Natural killer cell treated with Interleukin-12 subunit alpha and Interleukin-12 subunit beta and Interleukin-15 and Interleukin-18, amount 100 ng/mL, for 72 hours (primary cell): ENCODE data around the gene POLL. TPM values are rescaled to one million over a fixed set of nuclear protein-coding genes. Genes with fewer than 3 reads are reported as not detected.
A peak's percentile ranks its signal among the peaks of the same experiment; 100 is the strongest.
"Not testable (repeated sequence)": the region's sequence is repeated elsewhere in the genome, so short reads cannot be mapped to it uniquely, and the experiment has no call there.

Experiments used
- ATAC-seq, 2 donors: fragments of 150-1000 bp; cut with Tn5 transposase in 1 of 2; sonication (Bioruptor Pico), chemical (Tn5 transposase) in 1 of 2; 2 replicates each; pipeline ENCODE4 v1.10.0; 2021
- DNase-seq: peaks from one replicate; pipeline ENCODE4 v3.0.0; 2022; ENCODE audit warnings: low spot score
- H3K27ac Mint-ChIP-seq, 2 donors: 1 replicate in 1 of 2; 2 replicates in 1 of 2; pipeline ENCODE4 v1.8.0; 2022; ENCODE audit warnings: mixed read lengths in 2 of 2, mild to moderate bottlenecking in 1 of 2, moderate library complexity in 1 of 2
- H3K27me3 Mint-ChIP-seq, 2 donors: 1 replicate in 1 of 2; 2 replicates in 1 of 2; pipeline ENCODE4 v1.8.0; 2022; ENCODE audit warnings: mixed read lengths in 2 of 2
- H3K36me3 Mint-ChIP-seq: one replicate; pipeline ENCODE4 v1.8.0; 2022; ENCODE audit warnings: mixed read lengths
- H3K4me1 Mint-ChIP-seq, 2 donors: 1 replicate in 1 of 2; 2 replicates in 1 of 2; pipeline ENCODE4 v1.8.0; 2022; ENCODE audit warnings: low read depth in 2 of 2, mixed read lengths in 2 of 2, mild to moderate bottlenecking in 1 of 2
- H3K4me3 Mint-ChIP-seq: one replicate; pipeline ENCODE4 v1.8.0; 2022; ENCODE audit warnings: mixed read lengths
- H3K9me3 Mint-ChIP-seq: 2 replicates; pipeline ENCODE4 v1.8.0; 2022; ENCODE audit warnings: mixed read lengths
- total RNA-seq, 2 donors: library from RNA; stranded (reverse); gene quantifications; one replicate each; pipeline ENCODE4 v1.2.3, GENCODE V29; 2022

POLL gene
- total RNA-seq = 10 to 100 TPM; 27.6 to 37.3 TPM

GRCh38 chr10:101587725-101588653 is at the start of gene POLL, which contains the start of gene DPCD:
Gene POLL, minus strand, starts transcription at chr10:101588257. Its CDS starts 897 bp downstream, at chr10:101587360.
Gene DPCD, plus strand, starts transcription at chr10:101588321. Its CDS starts 16 bp downstream, at chr10:101588337.
- no peaks in the 10 kb centered on the region for H3K36me3 Mint-ChIP-seq
- peak within 1 kb of the TSS; percentile 94 for H3K4me3 Mint-ChIP-seq
- peak; percentile 95 for DNase-seq
- peak; percentile 98 to 99 for ATAC-seq
- peak within 1 kb of the TSS; percentile 53 to 83 for H3K27ac Mint-ChIP-seq
- no peaks in the 10 kb centered on the region for H3K27me3 Mint-ChIP-seq
- no peaks in the 10 kb centered on the region for H3K9me3 Mint-ChIP-seq
- H3K4me1 Mint-ChIP-seq = peaks cover 17 to 25% of the 10 kb centered on the region in 2 donors

GRCh38 chr10:101633510-101633909 is 45.5 kb upstream of the POLL start:
- H3K27me3 Mint-ChIP-seq, ATAC-seq, DNase-seq, H3K36me3 Mint-ChIP-seq, H3K4me3 Mint-ChIP-seq, H3K9me3 Mint-ChIP-seq, H3K27ac Mint-ChIP-seq: not testable (repeated sequence)
- peaks cover 10 to 17% of the 10 kb centered on the region in 2 donors for H3K4me1 Mint-ChIP-seq

- Mint-ChIP-seq H3K27me3 (no peaks in the 10 kb centered on the region), H3K36me3 (no peaks in the 10 kb centered on the region), H3K9me3 (no peaks in the 10 kb centered on the region), H3K4me3 (no peak overlapping the region), H3K4me1 (peaks cover 16 to 26% of the 10 kb centered on the region in 2 donors), H3K27ac (peak overlapping the region in 1 of 2 donors; percentile 13)
- ATAC-seq (no peak), DNase-seq (no peak)
These were observed 43.9 kb upstream of the POLL start for GRCh38 chr10:101631821-101632475.

GRCh38 chr10:101630633-101630920 is 42.5 kb upstream of the POLL start:
- H3K27ac Mint-ChIP-seq = no peak overlapping the region

DNA sequence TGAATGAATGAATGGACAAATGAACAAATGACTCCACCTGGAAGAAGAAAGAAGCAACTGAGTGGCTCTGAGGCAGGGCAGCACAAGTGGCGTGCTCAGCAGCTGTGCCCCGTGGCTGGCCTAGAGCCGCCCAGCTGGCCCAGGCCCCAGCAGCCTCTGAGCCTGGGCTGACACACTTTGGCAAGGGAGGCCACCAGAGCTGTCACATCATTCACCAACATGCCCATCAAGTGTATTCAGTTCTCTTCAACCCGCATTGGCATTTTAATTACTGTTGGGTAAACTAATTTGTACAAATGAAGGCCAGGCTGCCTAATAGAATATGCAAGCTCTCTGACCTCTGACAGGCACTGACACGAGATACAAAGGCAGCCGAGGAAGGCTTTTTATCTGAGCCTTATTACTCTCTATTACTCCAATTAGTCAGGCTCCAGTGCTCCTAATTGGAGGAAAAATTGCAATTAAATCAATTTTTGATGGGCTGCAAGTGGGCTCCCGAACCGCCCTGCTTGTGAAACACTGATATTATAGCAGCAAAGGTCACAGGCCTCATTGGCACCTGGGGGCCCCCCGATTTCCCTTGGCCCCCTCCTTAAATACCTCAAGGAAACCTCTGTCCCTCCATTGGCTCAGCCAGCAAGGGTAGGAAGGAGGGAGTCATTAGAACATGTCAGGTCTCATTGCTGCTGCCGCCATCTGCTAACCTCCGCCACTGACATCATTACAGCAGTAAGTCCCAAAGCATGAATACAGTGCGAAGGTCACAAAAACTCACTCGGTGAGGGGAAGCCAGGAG is 42.0 kb upstream of the POLL start:
- no peaks in the 10 kb centered on the region for H3K27me3 Mint-ChIP-seq
- H3K9me3 Mint-ChIP-seq = no peaks in the 10 kb centered on the region
- no peak overlapping the region for H3K4me3 Mint-ChIP-seq
- H3K4me1 Mint-ChIP-seq = peaks cover 18 to 32% of the 10 kb centered on the region in 2 donors
- ATAC-seq = no peak
- no peak for DNase-seq
- H3K27ac Mint-ChIP-seq = no peak overlapping the region
- H3K36me3 Mint-ChIP-seq = no peaks in the 10 kb centered on the region

More at GRCh38 chr10:101630633-101630920, 42.5 kb upstream of the POLL start:
- Mint-ChIP-seq H3K4me3 (no peak overlapping the region), H3K9me3 (no peaks in the 10 kb centered on the region), H3K4me1 (peaks cover 16 to 28% of the 10 kb centered on the region in 2 donors), H3K36me3 (no peaks in the 10 kb centered on the region), H3K27me3 (no peaks in the 10 kb centered on the region)
- ATAC-seq = no peak
- DNase-seq = no peak

- ATAC-seq = no peak
- no peaks in the 10 kb centered on the region for H3K9me3 Mint-ChIP-seq
- H3K27me3 Mint-ChIP-seq = no peaks in the 10 kb centered on the region
- DNase-seq = no peak
- no peak overlapping the region for H3K4me3 Mint-ChIP-seq
- peaks cover 16 to 30% of the 10 kb centered on the region in 2 donors for H3K4me1 Mint-ChIP-seq
- H3K36me3 Mint-ChIP-seq = peaks cover 5% of the 10 kb centered on the region
- H3K27ac Mint-ChIP-seq = peak overlapping the region; percentile 34 to 60
These were observed 37.9 kb upstream of the POLL start for GRCh38 chr10:101625821-101626412.

GRCh38 chr10:101624526-101625102 is 36.6 kb upstream of the POLL start:
- no peak for ATAC-seq
- no peak overlapping the region for H3K4me3 Mint-ChIP-seq
- H3K27me3 Mint-ChIP-seq = no peaks in the 10 kb centered on the region
- H3K36me3 Mint-ChIP-seq = peaks cover 5% of the 10 kb centered on the region
- H3K4me1 Mint-ChIP-seq = peaks cover 11 to 26% of the 10 kb centered on the region in 2 donors
- DNase-seq = no peak
- H3K9me3 Mint-ChIP-seq = no peaks in the 10 kb centered on the region
- H3K27ac Mint-ChIP-seq = peak overlapping the region in 1 of 2 donors; percentile 60

DNA sequence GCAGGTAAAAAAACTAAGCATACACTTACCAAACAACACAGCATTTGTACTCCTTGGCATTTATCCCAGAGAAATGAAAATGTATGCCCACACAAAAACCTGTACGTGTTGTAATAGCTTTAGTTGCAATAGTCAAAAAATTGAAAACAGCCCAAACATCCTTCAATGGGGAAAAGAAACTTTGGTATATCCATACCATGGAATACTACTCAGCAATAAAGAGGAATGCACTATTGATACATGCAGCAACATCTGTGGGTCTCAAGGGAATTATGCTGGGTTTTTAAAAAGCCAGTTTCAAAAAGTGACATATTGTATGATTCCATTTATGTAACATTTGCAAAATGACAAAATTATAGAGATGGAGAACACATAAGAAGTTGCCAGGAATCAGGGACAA is 35.5 kb upstream of the POLL start:
- no peaks in the 10 kb centered on the region for H3K27me3 Mint-ChIP-seq
- no peak overlapping the region for H3K27ac Mint-ChIP-seq

GRCh38 chr10:101619983-101620382 is 31.9 kb upstream of the POLL start:
- Mint-ChIP-seq H3K9me3 (no peaks in the 10 kb centered on the region), H3K36me3 (peaks cover 5% of the 10 kb centered on the region), H3K27me3 (no peaks in the 10 kb centered on the region), H3K4me3 (no peak overlapping the region), H3K4me1 (peaks cover 12 to 21% of the 10 kb centered on the region in 2 donors), H3K27ac (no peak overlapping the region)
- DNase-seq = no peak
- ATAC-seq = no peak

More for the DNA sequence above, 35.5 kb upstream of the POLL start:
- H3K9me3 Mint-ChIP-seq = no peaks in the 10 kb centered on the region
- DNase-seq (no peak), ATAC-seq (no peak)
- peaks cover 5% of the 10 kb centered on the region for H3K36me3 Mint-ChIP-seq
- H3K4me1 Mint-ChIP-seq = peaks cover 11 to 23% of the 10 kb centered on the region in 2 donors
- no peak overlapping the region for H3K4me3 Mint-ChIP-seq

- Mint-ChIP-seq H3K36me3 (peaks cover 5% of the 10 kb centered on the region), H3K27ac (no peak overlapping the region), H3K4me1 (peaks cover 9 to 16% of the 10 kb centered on the region in 2 donors), H3K9me3 (no peaks in the 10 kb centered on the region), H3K4me3 (no peak overlapping the region), H3K27me3 (no peaks in the 10 kb centered on the region)
- DNase-seq (no peak), ATAC-seq (no peak)
These were observed 30.8 kb upstream of the POLL start for GRCh38 chr10:101618871-101619270.

- peaks cover 5% of the 10 kb centered on the region for H3K36me3 Mint-ChIP-seq
- H3K27ac Mint-ChIP-seq = peak overlapping the region; percentile 18 to 52
- ATAC-seq (no peak), DNase-seq (no peak)
- no peaks in the 10 kb centered on the region for H3K9me3 Mint-ChIP-seq
- no peak overlapping the region for H3K4me3 Mint-ChIP-seq
- H3K4me1 Mint-ChIP-seq = peaks cover 9 to 16% of the 10 kb centered on the region in 2 donors
- H3K27me3 Mint-ChIP-seq = no peaks in the 10 kb centered on the region
These were observed 29.9 kb upstream of the POLL start for GRCh38 chr10:101617824-101618568.

- Mint-ChIP-seq H3K4me1 (peaks cover 9 to 16% of the 10 kb centered on the region in 2 donors), H3K27ac (peak overlapping the region; percentile 18 to 52)
These were observed 29.2 kb upstream of the POLL start for GRCh38 chr10:101617102-101617823.

More at GRCh38 chr10:101617102-101617823, 29.2 kb upstream of the POLL start:
- no peak overlapping the region for H3K4me3 Mint-ChIP-seq
- DNase-seq (no peak), ATAC-seq (no peak)
- peaks cover 5% of the 10 kb centered on the region for H3K36me3 Mint-ChIP-seq
- H3K9me3 Mint-ChIP-seq = no peaks in the 10 kb centered on the region
- no peaks in the 10 kb centered on the region for H3K27me3 Mint-ChIP-seq
